NB4 (cell line): ENCODE data around the gene SYNPO.
A peak's percentile ranks its signal among the peaks of the same experiment; 100 is the strongest.

Source experiments
- DNase-seq: peaks from one replicate; pipeline ENCODE4 v3.0.0; 2010; ENCODE audit warnings: low read depth
- H3K4me3 ChIP-seq: one replicate; pipeline ENCODE4 v1.5.1; 2011; ENCODE audit warnings: mild to moderate bottlenecking, low read depth, low read length, moderate library complexity
- MYC ChIP-seq: IDR thresholded peaks from 2 replicates; pipeline ENCODE4 v1.6.1; 2011; ENCODE audit warnings: low read depth, low read length
- POLR2A ChIP-seq: IDR thresholded peaks from 2 replicates; pipeline ENCODE4 v1.6.1; 2011; ENCODE audit warnings: mild to moderate bottlenecking; ENCODE audit not compliant: insufficient read length; ENCODE audit errors: extremely low read depth
- TF ChIP-seq, protein P1 (sequence below): IDR thresholded peaks from one replicate; pipeline ENCODE4 v1.5.1; 2012; ENCODE audit warnings: low read depth, low read length
- TF ChIP-seq, protein P2 (sequence below): IDR thresholded peaks from 2 replicates; pipeline ENCODE4 v1.6.1; 2011; ENCODE audit warnings: low read depth, low read length

Gene SYNPO, protein sequence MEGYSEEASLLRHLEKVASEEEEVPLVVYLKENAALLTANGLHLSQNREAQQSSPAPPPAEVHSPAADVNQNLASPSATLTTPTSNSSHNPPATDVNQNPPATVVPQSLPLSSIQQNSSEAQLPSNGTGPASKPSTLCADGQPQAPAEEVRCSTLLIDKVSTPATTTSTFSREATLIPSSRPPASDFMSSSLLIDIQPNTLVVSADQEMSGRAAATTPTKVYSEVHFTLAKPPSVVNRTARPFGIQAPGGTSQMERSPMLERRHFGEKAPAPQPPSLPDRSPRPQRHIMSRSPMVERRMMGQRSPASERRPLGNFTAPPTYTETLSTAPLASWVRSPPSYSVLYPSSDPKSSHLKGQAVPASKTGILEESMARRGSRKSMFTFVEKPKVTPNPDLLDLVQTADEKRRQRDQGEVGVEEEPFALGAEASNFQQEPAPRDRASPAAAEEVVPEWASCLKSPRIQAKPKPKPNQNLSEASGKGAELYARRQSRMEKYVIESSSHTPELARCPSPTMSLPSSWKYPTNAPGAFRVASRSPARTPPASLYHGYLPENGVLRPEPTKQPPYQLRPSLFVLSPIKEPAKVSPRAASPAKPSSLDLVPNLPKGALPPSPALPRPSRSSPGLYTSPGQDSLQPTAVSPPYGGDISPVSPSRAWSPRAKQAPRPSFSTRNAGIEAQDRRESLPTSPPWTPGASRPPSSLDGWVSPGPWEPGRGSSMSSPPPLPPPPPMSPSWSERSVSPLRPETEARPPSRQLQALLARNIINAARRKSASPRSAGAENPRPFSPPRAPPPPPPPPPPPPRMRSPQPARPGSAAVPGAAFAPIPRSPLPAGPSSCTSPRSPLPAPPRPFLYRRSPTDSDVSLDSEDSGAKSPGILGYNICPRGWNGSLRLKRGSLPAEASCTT

DNA sequence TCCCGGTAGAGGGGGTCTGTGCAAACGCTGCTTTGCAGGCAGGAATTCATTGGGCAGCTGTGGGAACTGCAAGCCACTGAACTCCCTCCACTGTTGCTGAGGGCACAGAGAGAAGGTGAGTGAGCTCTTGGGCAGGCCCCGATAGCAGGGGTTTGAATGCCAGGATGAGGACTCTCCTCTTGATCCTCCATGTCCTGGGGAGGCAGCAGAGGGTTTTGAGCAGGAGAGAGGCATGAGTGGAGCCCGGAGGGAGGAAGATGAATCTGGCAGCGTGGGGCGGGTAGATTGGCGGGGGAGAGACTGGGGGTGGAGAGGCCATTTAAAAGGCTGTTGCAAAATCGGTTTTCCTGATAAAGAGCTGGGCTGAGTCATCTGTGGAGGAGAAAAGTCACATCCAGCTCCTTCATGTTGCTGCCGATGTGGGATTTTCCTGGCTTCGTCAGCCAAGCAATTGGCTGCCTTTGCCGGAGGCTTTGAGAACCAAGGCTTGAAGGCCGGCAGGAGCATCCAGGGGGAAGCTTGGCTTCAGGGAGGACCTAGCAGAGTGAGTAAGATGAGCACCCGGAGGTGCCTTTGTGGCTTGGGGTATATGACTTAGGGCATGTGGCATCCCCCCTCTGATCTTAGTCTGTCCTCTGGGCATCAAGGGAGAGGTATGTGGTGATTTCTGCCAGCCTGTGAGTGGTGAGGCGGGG lies at the start of gene SYNPO:
TSS of gene SYNPO (plus strand) at position 350 of the 695 bp plus-strand sequence. CDS start 7,616 bp downstream, outside the sequence.
- peak within 1 kb of the TSS; percentile 18 for H3K4me3 ChIP-seq
- TF ChIP-seq POLR2A: no peak
- TF ChIP-seq MYC: peak; percentile 61
- TF ChIP-seq, protein P1, sequence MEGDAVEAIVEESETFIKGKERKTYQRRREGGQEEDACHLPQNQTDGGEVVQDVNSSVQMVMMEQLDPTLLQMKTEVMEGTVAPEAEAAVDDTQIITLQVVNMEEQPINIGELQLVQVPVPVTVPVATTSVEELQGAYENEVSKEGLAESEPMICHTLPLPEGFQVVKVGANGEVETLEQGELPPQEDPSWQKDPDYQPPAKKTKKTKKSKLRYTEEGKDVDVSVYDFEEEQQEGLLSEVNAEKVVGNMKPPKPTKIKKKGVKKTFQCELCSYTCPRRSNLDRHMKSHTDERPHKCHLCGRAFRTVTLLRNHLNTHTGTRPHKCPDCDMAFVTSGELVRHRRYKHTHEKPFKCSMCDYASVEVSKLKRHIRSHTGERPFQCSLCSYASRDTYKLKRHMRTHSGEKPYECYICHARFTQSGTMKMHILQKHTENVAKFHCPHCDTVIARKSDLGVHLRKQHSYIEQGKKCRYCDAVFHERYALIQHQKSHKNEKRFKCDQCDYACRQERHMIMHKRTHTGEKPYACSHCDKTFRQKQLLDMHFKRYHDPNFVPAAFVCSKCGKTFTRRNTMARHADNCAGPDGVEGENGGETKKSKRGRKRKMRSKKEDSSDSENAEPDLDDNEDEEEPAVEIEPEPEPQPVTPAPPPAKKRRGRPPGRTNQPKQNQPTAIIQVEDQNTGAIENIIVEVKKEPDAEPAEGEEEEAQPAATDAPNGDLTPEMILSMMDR: no peak
- TF ChIP-seq, protein P2, sequence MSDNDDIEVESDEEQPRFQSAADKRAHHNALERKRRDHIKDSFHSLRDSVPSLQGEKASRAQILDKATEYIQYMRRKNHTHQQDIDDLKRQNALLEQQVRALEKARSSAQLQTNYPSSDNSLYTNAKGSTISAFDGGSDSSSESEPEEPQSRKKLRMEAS: 0 out of 2 replicates have a peak, but pooled peaks have one; percentile 23
- peak; percentile 83 for DNase-seq

DNA sequence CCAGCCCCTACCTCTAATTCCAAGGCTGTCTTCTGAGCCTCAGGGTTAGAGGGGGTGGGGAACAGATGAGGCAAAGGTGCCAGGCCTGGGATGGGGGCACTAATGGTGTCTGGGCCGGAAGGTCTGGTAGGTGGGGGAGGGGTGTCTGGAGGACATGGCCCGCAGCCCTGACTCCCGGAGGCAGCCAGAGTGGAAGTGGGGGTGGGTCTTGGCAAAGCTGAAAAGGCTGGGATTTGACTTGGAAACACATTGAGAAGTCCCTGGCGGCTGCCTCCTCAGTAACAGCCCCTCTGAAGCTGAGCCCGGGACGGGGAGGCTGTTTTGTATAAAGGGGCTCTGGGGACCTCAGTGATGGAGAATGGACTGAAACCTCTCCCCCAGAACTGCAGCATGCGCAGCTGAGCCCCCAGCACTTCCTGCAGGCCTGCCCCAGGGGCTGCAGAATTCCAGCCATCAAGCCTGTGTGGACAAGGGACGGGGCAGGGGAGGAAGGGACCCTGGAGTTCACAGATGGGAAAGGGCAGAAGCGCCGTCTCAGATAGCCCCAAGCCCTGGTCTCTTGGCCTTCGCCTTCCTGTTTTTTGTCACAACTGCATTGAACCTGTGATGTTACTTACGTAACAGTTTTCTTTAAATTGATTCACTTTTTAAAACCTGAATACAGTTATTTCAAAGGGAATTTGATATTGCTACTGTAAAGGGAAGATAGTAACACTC lies 49.3 kb upstream of the SYNPO start:
- H3K4me3 ChIP-seq: no peak overlapping the region
- no peak for TF ChIP-seq POLR2A
- no peak for TF ChIP-seq MYC
- TF ChIP-seq, protein P1: no peak
- TF ChIP-seq, protein P2: no peak
- DNase-seq: no peak

DNA sequence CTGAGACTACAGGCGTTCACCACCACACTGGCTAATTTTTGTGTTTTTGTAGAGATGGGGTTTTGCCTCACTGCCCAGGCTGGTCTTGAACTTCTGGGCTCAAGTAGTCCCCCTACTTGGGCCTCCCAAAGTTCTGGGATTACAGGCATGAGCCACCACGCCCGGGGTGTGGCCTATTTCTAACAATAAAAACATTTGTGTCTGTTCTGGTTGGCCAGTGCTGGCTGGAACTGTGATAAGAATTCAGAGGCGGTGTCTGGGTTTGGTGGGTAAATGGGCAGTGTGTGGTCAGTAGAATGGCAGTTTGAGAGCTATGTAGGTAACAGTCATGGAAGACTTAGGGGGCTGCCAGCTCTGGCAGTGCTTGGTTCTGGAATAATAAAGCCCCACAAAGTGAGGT lies 46.9 kb upstream of the SYNPO start:
- DNase-seq: no peak
- no peak overlapping the region for H3K4me3 ChIP-seq
- TF ChIP-seq POLR2A (no peak), MYC (no peak)
- TF ChIP-seq, protein P2: no peak
- TF ChIP-seq, protein P1: no peak

DNA sequence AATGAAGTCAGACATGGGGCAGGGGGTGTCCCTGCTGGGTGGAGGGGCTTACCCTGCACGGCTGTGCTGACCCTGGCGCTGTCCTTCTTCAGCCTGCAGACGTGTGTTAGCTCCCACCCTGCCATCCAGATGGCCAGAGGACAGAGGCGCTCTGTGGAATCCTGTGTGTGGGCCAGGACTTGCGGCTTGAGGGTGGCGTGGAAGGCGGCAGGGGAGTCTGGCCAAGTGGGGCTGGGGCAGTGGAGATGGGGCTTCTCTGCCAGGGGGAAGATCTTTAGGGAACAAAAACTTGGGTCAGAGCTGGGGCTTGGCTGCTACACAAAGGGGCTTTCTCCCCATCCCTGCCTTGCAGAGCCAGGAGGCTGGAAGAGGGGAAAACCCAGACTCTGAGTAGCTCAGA lies 46.5 kb upstream of the SYNPO start:
- no peak for DNase-seq
- no peak overlapping the region for H3K4me3 ChIP-seq
- TF ChIP-seq, protein P1: no peak
- TF ChIP-seq POLR2A (no peak), MYC (no peak)
- TF ChIP-seq, protein P2: no peak

DNA sequence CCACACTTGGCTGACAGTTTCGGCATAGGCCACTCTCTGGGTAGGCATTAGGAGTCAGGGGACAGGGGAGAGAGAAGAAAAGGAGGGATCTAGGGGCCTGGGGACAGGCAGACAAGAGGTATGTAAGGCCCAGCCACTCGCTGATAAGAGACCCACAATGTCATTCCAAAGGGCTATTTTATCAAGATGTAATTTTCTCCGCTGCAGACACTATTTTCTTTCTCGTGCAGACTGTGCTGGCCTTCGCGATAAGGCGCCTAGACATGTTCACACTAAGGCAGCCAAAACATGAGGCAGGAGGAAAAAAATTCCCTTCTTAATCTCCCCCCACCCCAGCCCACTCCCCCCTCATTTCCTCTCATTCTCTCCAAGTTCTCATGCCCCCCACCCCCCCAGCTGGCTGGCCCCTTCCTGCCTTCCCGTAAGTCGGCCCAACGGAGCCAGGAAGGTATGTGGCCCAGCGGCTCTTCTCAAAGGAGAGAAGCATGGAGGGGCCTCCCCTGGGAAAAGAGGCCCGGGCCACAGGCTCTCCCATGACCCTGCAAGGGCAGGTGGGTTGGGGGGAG lies 44.9 kb upstream of the SYNPO start:
- DNase-seq: no peak
- H3K4me3 ChIP-seq: no peak overlapping the region
- no peak for TF ChIP-seq MYC
- TF ChIP-seq, protein P2: no peak
- no peak for TF ChIP-seq POLR2A
- TF ChIP-seq, protein P1: no peak
